DND-41 (cell line): Measurements from ENCODE around the gene ARHGAP15.

Source experiments
- ATAC-seq: fragments of 200-7000 bp; cut with Tn5 transposase; 3 replicates; pipeline ENCODE4 v1.9.1; 2021; ENCODE audit warnings: low read depth; ENCODE audit not compliant: insufficient read depth
- DNase-seq: peaks from one replicate; pipeline ENCODE4 v3.0.0-alpha.2; 2020
- H2AFZ ChIP-seq: 2 replicates; pipeline ENCODE4 v1.6.0; 2012; ENCODE audit warnings: low read depth, low read length
- H3K27ac ChIP-seq: 2 replicates; pipeline ENCODE4 v1.5.1; 2012; ENCODE audit warnings: low read length, inconsistent platforms
- H3K27me3 ChIP-seq: fragments of 200-600 bp; sonication (generic); 2 replicates; pipeline ENCODE4 v1.6.0; 2012; ENCODE audit warnings: low read length, mild to moderate bottlenecking, inconsistent platforms; ENCODE audit not compliant: insufficient read depth, poor library complexity
- H3K36me3 ChIP-seq: 2 replicates; pipeline ENCODE4 v1.5.1; 2012; ENCODE audit warnings: low read length, inconsistent platforms; ENCODE audit not compliant: insufficient read depth
- H3K4me1 ChIP-seq: 2 replicates; pipeline ENCODE4 v1.5.1; 2012; ENCODE audit warnings: mild to moderate bottlenecking, low read length; ENCODE audit not compliant: insufficient read depth
- H3K4me2 ChIP-seq: 2 replicates; pipeline ENCODE4 v1.6.0; 2012; ENCODE audit warnings: mild to moderate bottlenecking, moderate library complexity, low read length, inconsistent platforms; ENCODE audit not compliant: insufficient read depth
- H3K4me3 ChIP-seq, 2 experiments: fragments of 200-600 bp in 1 of 2; shearing (Covaris generic) in 1 of 2; 2 replicates each; pipeline ENCODE4 v1.5.1; 2012 to 2016; ENCODE audit warnings: inconsistent platforms in 2 of 2, low read length in 2 of 2, mild to moderate bottlenecking in 2 of 2, low read depth in 1 of 2, moderate library complexity in 1 of 2
- H3K79me2 ChIP-seq: 2 replicates; pipeline ENCODE4 v1.6.0; 2012; ENCODE audit warnings: low read length, inconsistent platforms; ENCODE audit not compliant: insufficient read depth
- H3K9ac ChIP-seq: 2 replicates; pipeline ENCODE4 v1.6.0; 2012; ENCODE audit warnings: low read depth, mild to moderate bottlenecking, inconsistent platforms, low read length, moderate library complexity
- H3K9me3 ChIP-seq: 2 replicates; pipeline ENCODE4 v1.5.1; 2012; ENCODE audit warnings: low read length, moderate library complexity, mild to moderate bottlenecking, inconsistent platforms; ENCODE audit not compliant: insufficient read depth, severe bottlenecking
- H4K20me1 ChIP-seq: 2 replicates; pipeline ENCODE4 v1.6.0; 2012; ENCODE audit warnings: low read length; ENCODE audit not compliant: insufficient read depth
- CTCF ChIP-seq: IDR thresholded peaks from 2 replicates; pipeline ENCODE4 v1.5.1; 2012; ENCODE audit warnings: borderline replicate concordance, low read length, moderate library complexity, mild to moderate bottlenecking; ENCODE audit not compliant: poor library complexity, severe bottlenecking; ENCODE audit errors: extremely low read depth
- EZH2 ChIP-seq: IDR thresholded peaks from 3 replicates; pipeline ENCODE4 v1.6.1; 2012; ENCODE audit warnings: borderline replicate concordance, low read depth, mild to moderate bottlenecking, moderate library complexity, low read length, inconsistent platforms; ENCODE audit not compliant: severe bottlenecking

ARHGAP15 gene

GRCh38 chr2:143758629-143759330 is 629.6 kb downstream of the ARHGAP15 start:
- no peaks in the 10 kb centered on the region for H4K20me1 ChIP-seq
- no peak for TF ChIP-seq EZH2
- no peak for TF ChIP-seq CTCF
- no peak overlapping the region for H2AFZ ChIP-seq
- H3K9me3 ChIP-seq = no peaks in the 10 kb centered on the region
- H3K36me3 ChIP-seq = peaks cover 2% of the 10 kb centered on the region; the same call in 1 of the 2 replicates
- no peak overlapping the region for H3K4me3 ChIP-seq
- DNase-seq = no peak
- no peak overlapping the region for H3K9ac ChIP-seq
- H3K4me1 ChIP-seq = no peaks in the 10 kb centered on the region
- no peaks in the 10 kb centered on the region for H3K79me2 ChIP-seq
- no peak overlapping the region for H3K4me2 ChIP-seq
- no peaks in the 10 kb centered on the region for H3K27me3 ChIP-seq
- H3K27ac ChIP-seq = no peak overlapping the region
- no peak for ATAC-seq

GRCh38 chr2:143759455-143759854 is 630.2 kb downstream of the ARHGAP15 start:
- ATAC-seq (no peak), DNase-seq (no peak)
- H4K20me1 ChIP-seq = no peaks in the 10 kb centered on the region
- TF ChIP-seq EZH2 = no peak
- TF ChIP-seq CTCF = no peak
- H3K4me1 ChIP-seq = no peaks in the 10 kb centered on the region
- no peak overlapping the region for H3K4me3 ChIP-seq
- H3K9me3 ChIP-seq = no peaks in the 10 kb centered on the region
- no peak overlapping the region for H3K27ac ChIP-seq
- peaks cover 5% of the 10 kb centered on the region; the same call in 1 of the 2 replicates for H3K36me3 ChIP-seq
- no peaks in the 10 kb centered on the region for H3K27me3 ChIP-seq
- no peaks in the 10 kb centered on the region for H3K79me2 ChIP-seq
- no peak overlapping the region for H3K4me2 ChIP-seq
- H3K9ac ChIP-seq = no peak overlapping the region
- no peak overlapping the region for H2AFZ ChIP-seq

- DNase-seq (no peak), ATAC-seq (no peak)
- Histone ChIP-seq H3K9ac (no peak overlapping the region), H3K36me3 (peaks cover 16% of the 10 kb centered on the region; the same call in 1 of the 2 replicates), H3K27ac (no peak overlapping the region), H3K4me2 (no peak overlapping the region), H3K79me2 (no peaks in the 10 kb centered on the region), H3K4me3 (no peak overlapping the region), H3K27me3 (no peaks in the 10 kb centered on the region), H3K9me3 (no peaks in the 10 kb centered on the region), H4K20me1 (no peaks in the 10 kb centered on the region), H2AFZ (no peak overlapping the region), H3K4me1 (no peaks in the 10 kb centered on the region)
- TF ChIP-seq EZH2 (no peak), CTCF (no peak)
These were observed 633.1 kb downstream of the ARHGAP15 start for GRCh38 chr2:143762176-143762928.
